ENCODE data around the gene FNDC10. TPM values are rescaled to one million over a fixed set of nuclear protein-coding genes. Genes with fewer than 3 reads are reported as not detected.

The FNDC10 gene
- total and polyA plus RNA-seq, 9 of the 15 experiments (the other 6 are each of a cell fraction or from before 2014, with no cell fraction given) = 0.08 to 6.3 (median 1.6) TPM

DNA sequence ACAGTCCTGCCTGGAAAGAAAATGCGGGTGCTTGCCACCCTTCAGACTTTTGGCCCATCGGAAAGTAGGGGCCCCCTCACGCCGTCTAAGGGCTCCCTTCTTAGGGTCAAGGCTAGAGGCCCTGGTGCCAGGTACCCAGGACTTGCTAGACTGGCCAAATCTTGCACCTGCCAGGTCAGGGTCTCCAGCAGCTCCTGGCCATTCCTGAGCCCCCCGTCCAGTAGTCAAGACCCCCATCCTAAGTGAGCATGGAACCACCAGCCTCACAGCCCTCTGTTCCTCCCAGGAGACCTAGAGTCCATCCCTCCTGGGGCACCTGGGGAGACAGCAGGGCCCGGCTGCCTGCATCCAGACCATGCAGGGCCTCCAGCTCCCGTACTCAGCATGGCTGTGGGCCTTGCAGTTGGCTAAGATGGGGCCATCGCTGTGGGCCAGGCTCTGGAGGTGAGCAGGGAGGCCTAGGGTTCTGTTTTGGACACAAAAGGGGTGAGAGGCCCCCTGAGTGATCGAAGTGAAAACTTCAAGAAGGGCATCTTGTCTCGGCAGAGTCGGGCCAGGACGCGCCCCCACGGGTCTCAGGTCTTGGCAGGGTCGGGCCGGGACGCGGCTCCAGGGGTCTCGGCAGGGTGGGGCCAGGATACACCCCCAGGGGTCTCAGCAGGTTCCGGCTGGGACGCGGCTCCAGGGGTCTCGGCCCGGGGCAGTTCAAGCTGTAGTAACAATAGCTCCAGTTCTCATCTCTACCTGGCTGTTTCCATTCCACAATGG is 5.9 kb downstream of the FNDC10 start (continued):
- TF ChIP-seq E2F5 (CRISPR knock-in tag; IDR thresholded peaks at IDR 0.05) (no peak), ELF2 (CRISPR knock-in tag; IDR thresholded peaks at IDR 0.05) (no peak), NFIX (CRISPR knock-in tag; IDR thresholded peaks at IDR 0.05; ENCODE audit: low read depth) (no peak), DNMT1 (IDR thresholded peaks at IDR 0.05) (no peak), HMG20B (CRISPR knock-in tag; IDR thresholded peaks at IDR 0.05) (no peak), RHOXF2B (CRISPR knock-in tag; conservative IDR thresholded peaks at IDR 0.05) (no peak), PHF8 (IDR thresholded peaks at IDR 0.05; ENCODE audit: borderline replicate concordance, low read length) (no peak), ZZZ3 (IDR thresholded peaks at IDR 0.05) (no peak), ZNF586 (CRISPR knock-in tag; conservative IDR thresholded peaks at IDR 0.05) (no peak), ZNF764 (CRISPR knock-in tag; IDR thresholded peaks at IDR 0.05; ENCODE audit: low read depth) (no peak), SNRNP70 (optimal IDR thresholded peaks at IDR 0.05; ENCODE audit: low read depth, low read length) (no peak), ZFX (CRISPR knock-in tag; IDR thresholded peaks at IDR 0.05) (no peak), NFYB (IDR thresholded peaks at IDR 0.05; ENCODE audit: extremely low read depth, insufficient read length) (no peak)
- TF ChIP-seq, protein P1, sequence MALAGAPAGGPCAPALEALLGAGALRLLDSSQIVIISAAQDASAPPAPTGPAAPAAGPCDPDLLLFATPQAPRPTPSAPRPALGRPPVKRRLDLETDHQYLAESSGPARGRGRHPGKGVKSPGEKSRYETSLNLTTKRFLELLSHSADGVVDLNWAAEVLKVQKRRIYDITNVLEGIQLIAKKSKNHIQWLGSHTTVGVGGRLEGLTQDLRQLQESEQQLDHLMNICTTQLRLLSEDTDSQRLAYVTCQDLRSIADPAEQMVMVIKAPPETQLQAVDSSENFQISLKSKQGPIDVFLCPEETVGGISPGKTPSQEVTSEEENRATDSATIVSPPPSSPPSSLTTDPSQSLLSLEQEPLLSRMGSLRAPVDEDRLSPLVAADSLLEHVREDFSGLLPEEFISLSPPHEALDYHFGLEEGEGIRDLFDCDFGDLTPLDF (CRISPR knock-in tag; IDR thresholded peaks at IDR 0.05) = no peak

Data from K562 (cell line).